ENCODE measurements around the gene GABPA.
"Not testable (repeated sequence)": the region's sequence is repeated elsewhere in the genome, so short reads cannot be mapped to it uniquely, and the experiment has no call there.

The GABPA gene

GRCh38 chr21:25742900-25743299, 8.1 kb downstream of the GABPA start:
- DNase-seq = no peak

GRCh38 chr21:25744854-25745253, 10.1 kb downstream of the GABPA start:
- no peak for DNase-seq

- DNase-seq = no peak
Observed at GRCh38 chr21:25750085-25750484, 15.3 kb downstream of the GABPA start.

GRCh38 chr21:25752416-25752815, 17.6 kb downstream of the GABPA start:
- DNase-seq = no peak

GRCh38 chr21:25756190-25756932, 21.6 kb downstream of the GABPA start:
- DNase-seq = no peak

- no peak for DNase-seq
Observed at GRCh38 chr21:25757531-25757930, 22.8 kb downstream of the GABPA start.

- DNase-seq = no peak
Observed at GRCh38 chr21:25759573-25759972, 24.8 kb downstream of the GABPA start.

GRCh38 chr21:25760061-25760460, 25.3 kb downstream of the GABPA start:
- no peak for DNase-seq

DNA sequence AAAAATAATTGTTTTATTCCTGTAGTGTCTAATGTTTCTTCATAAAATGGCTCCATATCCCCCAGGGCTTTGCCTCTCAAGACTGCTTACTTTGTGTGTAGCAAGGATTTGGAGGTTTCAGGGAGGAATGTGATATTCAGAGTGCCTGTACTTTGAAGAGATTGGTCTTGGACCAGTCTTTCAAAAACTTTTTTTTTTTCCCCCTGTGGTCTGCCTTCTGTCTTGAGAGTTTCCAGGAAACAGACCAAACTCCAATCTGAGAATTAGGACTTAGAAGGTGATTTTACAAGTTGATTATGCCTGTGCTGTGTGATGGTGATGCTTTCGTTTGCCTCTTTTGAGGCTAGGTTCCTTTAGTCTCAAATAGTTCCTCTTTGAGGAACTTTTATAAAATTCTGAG, 25.9 kb downstream of the GABPA start:
- DNase-seq = no peak

DNA sequence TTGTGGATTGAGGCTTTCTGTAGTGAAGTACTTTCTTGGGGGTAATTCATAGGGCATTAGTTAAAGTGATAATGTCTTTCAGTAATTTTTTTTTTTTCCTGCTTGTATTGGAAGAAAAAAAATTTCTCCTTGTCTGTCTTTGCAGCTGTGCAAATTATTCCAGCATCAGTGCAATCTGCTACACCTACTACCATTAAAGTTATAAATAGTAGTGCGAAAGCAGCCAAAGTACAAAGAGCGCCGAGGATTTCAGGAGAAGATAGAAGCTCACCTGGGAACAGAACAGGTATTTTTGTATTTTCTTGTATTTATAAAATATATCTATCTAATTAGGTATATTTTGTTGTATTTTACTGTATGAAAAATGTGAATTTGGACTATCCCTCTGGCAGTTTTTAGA, 29.3 kb downstream of the GABPA start:
- no peak for DNase-seq

GRCh38 chr21:25767921-25768320, 33.1 kb downstream of the GABPA start:
- DNase-seq = no peak

DNA sequence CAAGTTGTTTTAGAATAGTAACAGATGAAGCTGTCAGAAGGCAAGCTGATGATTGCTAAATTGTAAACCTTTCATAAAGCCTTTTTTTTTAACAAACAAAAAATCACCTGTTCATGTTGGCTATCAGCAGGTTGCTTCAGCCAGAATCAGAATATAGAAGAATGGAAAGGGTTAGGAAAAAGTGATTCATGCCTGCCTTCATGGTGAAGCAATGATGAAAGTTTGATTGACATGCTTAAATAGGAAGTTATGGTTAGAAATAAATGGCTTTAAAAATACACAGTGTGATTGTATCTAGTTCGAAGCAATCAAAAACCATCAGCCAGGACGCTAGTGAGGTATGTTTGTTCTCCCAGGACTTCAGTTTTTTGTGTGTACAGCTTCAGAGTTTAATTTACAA, 37.9 kb downstream of the GABPA start:
- DNase-seq = no peak

DNA sequence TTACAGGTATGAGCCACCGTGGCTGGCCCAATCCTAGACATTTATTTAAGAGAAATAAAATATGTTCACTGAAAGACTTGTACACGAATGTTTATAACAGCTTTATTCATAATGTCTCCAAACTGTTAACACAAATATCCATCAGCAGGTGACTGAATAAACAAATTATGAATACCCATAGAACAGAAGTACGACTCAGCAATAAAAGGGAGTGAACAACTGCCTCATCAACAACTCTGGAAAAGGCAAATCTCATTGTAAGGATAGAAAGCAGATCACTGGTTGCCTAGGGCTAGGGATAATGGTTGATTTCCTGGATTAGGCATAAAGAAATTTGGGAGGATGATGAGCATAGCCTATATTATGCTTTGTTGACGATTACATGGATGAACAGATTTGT, 41.7 kb downstream of the GABPA start:
- DNase-seq = no peak

DNA sequence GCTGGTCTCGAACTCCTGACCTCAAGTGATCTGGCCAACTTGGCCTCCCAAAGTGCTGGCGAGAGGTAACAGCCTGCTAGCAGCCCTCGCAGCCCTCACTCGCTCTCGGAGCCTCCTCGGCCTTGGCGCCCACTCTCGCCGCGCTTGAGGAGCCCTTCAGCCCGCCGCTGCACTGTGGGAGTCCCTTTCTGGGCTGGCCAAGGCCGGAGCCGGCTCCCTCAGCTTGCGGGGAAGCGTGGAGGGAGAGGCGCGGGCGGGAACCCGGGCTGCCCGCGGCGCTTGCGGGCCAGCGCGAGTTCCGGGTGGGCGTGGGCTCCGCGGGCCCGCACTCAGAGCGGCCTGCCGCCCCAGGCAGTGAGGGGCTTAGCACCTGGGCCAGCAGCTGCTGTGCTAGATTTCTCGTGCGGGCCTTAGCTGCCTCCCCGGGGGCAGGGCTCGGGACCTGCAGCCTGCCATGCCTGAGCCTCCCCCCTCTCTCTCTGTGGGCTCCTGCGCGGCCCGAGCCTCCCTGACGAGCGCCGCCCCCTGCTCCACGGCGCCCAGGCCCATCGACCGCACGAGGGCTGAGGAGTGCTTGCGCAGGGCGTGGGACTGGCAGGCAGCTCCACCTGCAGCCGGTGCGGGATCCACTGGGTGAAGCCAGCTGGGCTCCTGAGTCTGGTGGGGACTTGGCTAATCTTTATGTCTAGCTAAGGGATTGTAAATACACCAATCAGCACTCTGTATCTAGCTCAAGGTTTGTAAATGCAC, 43.5 kb downstream of the GABPA start:
- not testable (repeated sequence) for DNase-seq

GRCh38 chr21:25788677-25789076, 53.9 kb downstream of the GABPA start:
- DNase-seq = no peak

GRCh38 chr21:25790122-25790877, 55.5 kb downstream of the GABPA start:
- peak; percentile 64 for DNase-seq

GRCh38 chr21:25790878-25791204, 56.1 kb downstream of the GABPA start:
- no peak for DNase-seq

DNA sequence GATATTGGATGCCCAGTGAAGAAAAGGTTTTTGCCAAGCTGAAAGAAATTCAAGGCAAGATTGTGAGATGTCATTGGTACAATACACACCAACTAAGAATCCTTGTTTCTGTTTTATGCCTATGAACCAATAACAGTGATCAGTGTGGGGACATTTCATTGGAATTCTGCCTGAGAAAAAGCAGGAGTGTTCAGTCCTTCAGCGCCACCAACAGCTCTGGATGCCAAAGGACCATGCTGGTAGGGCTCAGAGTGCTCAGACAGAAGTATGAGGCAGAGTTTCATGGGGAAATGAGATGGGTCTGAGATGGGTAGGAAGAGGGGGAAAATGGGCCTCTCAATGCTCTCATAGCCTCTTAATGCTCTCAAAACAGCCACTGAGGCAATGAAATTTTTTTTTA, 56.5 kb downstream of the GABPA start:
- DNase-seq = no peak

DNA sequence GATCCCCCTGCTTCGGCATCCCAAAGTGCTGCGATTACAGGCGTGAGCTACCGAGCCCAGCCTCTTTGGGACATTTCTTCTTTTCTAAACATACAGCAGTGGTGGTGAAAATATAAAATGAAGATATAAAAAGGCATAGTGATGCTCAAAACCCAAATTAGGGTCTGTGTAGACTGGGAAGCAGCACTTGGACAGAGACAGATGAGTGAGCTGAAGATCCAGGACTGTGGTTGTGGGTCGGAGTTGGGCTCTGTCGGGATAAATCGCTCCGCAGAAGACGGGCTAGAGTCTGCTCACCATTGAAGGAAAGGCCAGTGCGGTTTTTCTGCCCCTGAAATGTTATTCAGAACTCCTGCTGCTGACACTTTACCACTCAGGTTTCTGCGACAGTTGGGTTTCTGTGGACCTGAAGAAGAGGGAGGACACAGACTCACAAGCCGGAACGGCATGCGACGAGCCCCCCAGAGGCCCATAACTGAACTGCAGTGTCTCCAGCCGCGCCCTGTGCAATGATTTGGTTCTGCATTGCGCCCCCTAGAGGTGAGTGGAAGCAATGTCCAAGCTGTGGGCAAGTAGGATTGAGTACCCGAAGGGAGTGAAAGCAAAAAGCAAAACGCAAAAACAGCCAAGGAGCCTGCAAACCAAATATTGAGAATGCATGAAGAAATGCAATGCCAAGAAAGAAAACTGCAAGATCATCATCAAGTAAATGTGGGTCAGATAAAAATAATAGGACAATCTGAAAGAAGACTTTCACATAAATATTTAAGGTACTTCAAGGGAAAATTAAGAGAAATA, 66.6 kb downstream of the GABPA start:
- peak; percentile 92 for DNase-seq

GRCh38 chr21:25806060-25806459, 71.3 kb downstream of the GABPA start:
- no peak for DNase-seq

- no peak for DNase-seq
Observed at GRCh38 chr21:25807191-25807590, 72.4 kb downstream of the GABPA start.

DNA sequence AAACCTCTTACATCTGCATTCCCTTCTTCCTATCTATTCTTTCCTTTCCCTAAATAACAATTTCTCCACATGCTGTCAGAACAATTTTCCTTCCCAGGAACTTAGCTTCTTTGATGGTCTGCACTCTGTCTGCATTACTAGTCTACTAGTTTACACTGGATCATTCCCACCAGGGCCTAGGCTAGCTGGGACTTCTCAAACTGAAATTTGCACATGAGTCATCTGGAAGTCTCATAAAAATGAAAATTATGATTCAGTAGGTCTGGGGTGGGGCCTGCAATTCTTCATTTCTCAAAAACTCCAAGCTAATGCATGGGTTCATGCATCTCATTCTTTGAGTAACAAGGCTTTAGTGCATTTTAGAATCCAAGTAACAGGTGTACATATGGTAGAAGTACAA, 74.2 kb downstream of the GABPA start:
- no peak for DNase-seq

GRCh38 chr21:25811186-25811585, 76.4 kb downstream of the GABPA start:
- DNase-seq = no peak

Measured in activated CD8-positive, alpha-beta memory T cell treated with anti-CD3 and anti-CD28 coated beads for 24 hours (primary cell).